Measurements from ENCODE around the gene SRRM2. TPM values are rescaled to one million over a fixed set of nuclear protein-coding genes. Genes with fewer than 3 reads are reported as not detected.

SRRM2 gene
- polyA plus RNA-seq, 3 donors = 19.0 to 1,186 (median 31.8) TPM

DNA sequence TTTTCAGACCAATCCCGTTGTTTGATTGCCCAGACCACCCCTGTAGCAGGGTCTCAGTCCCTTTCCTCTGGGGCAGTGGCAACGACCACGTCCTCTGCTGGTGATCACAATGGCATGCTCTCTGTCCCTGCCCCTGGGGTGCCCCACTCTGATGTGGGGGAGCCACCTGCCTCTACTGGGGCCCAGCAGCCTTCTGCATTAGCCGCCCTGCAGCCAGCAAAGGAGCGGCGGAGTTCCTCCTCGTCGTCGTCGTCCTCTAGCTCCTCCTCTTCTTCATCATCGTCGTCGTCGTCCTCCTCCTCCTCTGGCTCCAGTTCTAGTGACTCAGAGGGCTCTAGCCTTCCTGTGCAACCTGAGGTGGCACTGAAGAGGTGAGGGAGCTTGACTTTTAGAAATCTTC, 15.5 kb downstream of the SRRM2 start:
- TF ChIP-seq, protein P1, sequence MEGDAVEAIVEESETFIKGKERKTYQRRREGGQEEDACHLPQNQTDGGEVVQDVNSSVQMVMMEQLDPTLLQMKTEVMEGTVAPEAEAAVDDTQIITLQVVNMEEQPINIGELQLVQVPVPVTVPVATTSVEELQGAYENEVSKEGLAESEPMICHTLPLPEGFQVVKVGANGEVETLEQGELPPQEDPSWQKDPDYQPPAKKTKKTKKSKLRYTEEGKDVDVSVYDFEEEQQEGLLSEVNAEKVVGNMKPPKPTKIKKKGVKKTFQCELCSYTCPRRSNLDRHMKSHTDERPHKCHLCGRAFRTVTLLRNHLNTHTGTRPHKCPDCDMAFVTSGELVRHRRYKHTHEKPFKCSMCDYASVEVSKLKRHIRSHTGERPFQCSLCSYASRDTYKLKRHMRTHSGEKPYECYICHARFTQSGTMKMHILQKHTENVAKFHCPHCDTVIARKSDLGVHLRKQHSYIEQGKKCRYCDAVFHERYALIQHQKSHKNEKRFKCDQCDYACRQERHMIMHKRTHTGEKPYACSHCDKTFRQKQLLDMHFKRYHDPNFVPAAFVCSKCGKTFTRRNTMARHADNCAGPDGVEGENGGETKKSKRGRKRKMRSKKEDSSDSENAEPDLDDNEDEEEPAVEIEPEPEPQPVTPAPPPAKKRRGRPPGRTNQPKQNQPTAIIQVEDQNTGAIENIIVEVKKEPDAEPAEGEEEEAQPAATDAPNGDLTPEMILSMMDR (IDR thresholded peaks at IDR 0.05) = no peak
- H3K4me3 ChIP-seq (replicated peaks in 1 of 3; ENCODE audit: low read depth in 2 of 3, low read length in 3 of 3) = no peak overlapping the region
- no peak overlapping the region for H3K4me3 Mint-ChIP-seq
- no peaks in the 10 kb centered on the region for H3K27me3 ChIP-seq (ENCODE audit: control insufficient read depth in 2 of 2, insufficient read depth in 2 of 2, low read length in 2 of 2)
- H3K9me3 ChIP-seq (replicated peaks in 1 of 2; ENCODE audit: control insufficient read depth in 1 of 2, insufficient read depth in 1 of 2, low read length in 2 of 2) = no peaks in the 10 kb centered on the region
- intact Hi-C loops (cut with micrococcal nuclease) = no loop called here
- no peak overlapping the region for H2AFZ ChIP-seq (ENCODE audit: insufficient read depth, low read depth, low read length, poor library complexity, severe bottlenecking)
- peak overlapping the region in 2 of 7 donors; percentile 21 to 51 for H3K27ac Mint-ChIP-seq
- no peak overlapping the region for H3K4me2 ChIP-seq (replicated peaks; ENCODE audit: extremely low read depth, low read length, poor library complexity, severe bottlenecking)
- no peaks in the 10 kb centered on the region for H3K4me1 ChIP-seq (ENCODE audit: control insufficient read depth in 1 of 2, insufficient read depth in 2 of 2, low read length in 2 of 2)
- H3K27ac ChIP-seq (ENCODE audit: low read depth in 1 of 2, low read length in 2 of 2) = peak overlapping the region in 1 of 2 donors; percentile 26
- peaks cover 59% of the 10 kb centered on the region for H3K79me2 ChIP-seq (ENCODE audit: insufficient read depth, low read length)
- 89% methylated on average over 10 of the region's 14 CpGs for WGBS (ENCODE audit: insufficient coverage)
- H4K20me1 ChIP-seq (ENCODE audit: insufficient read depth, low read length) = peaks cover 100% of the 10 kb centered on the region
- H3K36me3 ChIP-seq (replicated peaks in 1 of 2; ENCODE audit: control insufficient read depth in 1 of 2, insufficient read depth in 2 of 2, low read length in 2 of 2) = peaks cover 99 to 100% of the 10 kb centered on the region in 2 donors
- peaks cover 4% of the 10 kb centered on the region for H3K4me1 Mint-ChIP-seq
- H3K27me3 Mint-ChIP-seq (ENCODE audit: low read depth in 3 of 3) = peaks cover 0 to 4% (median 0%) of the 10 kb centered on the region in 3 donors
- peaks cover 93 to 100% of the 10 kb centered on the region in 2 donors for H3K36me3 Mint-ChIP-seq
- H3K9me3 Mint-ChIP-seq = peaks cover 0 to 1% (median 0%) of the 10 kb centered on the region in 7 donors
- no peak overlapping the region for H3K9ac ChIP-seq (ENCODE audit: insufficient read depth, low read length, poor library complexity, severe bottlenecking)
- DNase-seq = no peak

DNA sequence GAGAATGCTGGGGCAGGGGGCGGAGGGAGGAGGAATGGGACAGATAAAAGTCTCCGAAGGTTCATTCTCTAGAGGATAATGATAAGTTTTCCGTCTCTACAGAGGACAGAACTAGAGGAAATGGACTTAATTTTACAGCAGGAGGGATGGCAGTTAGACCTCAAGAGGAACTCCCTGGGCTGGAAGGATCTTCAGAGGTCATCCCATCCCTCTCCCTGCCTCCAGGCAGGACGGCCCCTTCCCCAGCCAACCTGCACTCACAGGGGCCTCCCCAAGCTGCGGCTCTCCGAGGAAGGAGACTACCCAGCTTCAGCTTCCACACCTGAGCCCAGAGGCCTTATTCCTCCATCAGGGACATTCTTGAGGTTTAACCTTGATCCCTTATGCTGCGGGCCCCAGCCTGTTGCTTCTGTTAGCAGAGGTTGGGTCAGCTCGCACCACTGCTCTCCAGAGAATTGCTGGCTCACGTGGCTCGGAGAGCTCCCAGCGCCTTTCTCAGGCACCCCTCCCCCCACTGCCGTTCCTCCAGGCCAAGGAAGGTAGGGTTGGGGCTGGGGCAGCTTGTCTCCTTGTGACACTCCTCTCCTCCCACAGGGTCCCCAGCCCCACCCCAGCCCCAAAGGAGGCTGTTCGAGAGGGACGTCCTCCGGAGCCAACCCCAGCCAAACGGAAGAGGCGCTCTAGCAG, 16.1 kb downstream of the SRRM2 start:
- no peaks in the 10 kb centered on the region for H3K4me1 ChIP-seq (ENCODE audit: control insufficient read depth in 1 of 2, insufficient read depth in 2 of 2, low read length in 2 of 2)
- Mint-ChIP-seq H3K4me1 (peaks cover 6% of the 10 kb centered on the region), H3K9me3 (peaks cover 0 to 1% (median 0%) of the 10 kb centered on the region in 7 donors), H3K27me3 (ENCODE audit: low read depth in 3 of 3) (peaks cover 0 to 4% (median 0%) of the 10 kb centered on the region in 3 donors), H3K4me3 (no peak overlapping the region), H3K27ac (peak overlapping the region in 4 of 7 donors; percentile 20 to 74 (median 54)), H3K36me3 (peaks cover 93 to 100% of the 10 kb centered on the region in 2 donors)
- H3K4me3 ChIP-seq (replicated peaks in 1 of 3; ENCODE audit: low read depth in 2 of 3, low read length in 3 of 3) = no peak overlapping the region
- H4K20me1 ChIP-seq (ENCODE audit: insufficient read depth, low read length) = peaks cover 100% of the 10 kb centered on the region
- intact Hi-C loops (cut with micrococcal nuclease) = no loop called here
- TF ChIP-seq, protein P1 (IDR thresholded peaks at IDR 0.05) = no peak
- H3K4me2 ChIP-seq (replicated peaks; ENCODE audit: extremely low read depth, low read length, poor library complexity, severe bottlenecking) = no peak overlapping the region
- no peak for DNase-seq
- 92% methylated on average over 10 of the region's 17 CpGs for WGBS (ENCODE audit: insufficient coverage)
- no peak overlapping the region for H2AFZ ChIP-seq (ENCODE audit: insufficient read depth, low read depth, low read length, poor library complexity, severe bottlenecking)
- H3K79me2 ChIP-seq (ENCODE audit: insufficient read depth, low read length) = peaks cover 53% of the 10 kb centered on the region
- H3K9ac ChIP-seq (ENCODE audit: insufficient read depth, low read length, poor library complexity, severe bottlenecking) = no peak overlapping the region
- H3K27me3 ChIP-seq (ENCODE audit: control insufficient read depth in 2 of 2, insufficient read depth in 2 of 2, low read length in 2 of 2) = no peaks in the 10 kb centered on the region
- peaks cover 95 to 100% of the 10 kb centered on the region in 2 donors for H3K36me3 ChIP-seq (replicated peaks in 1 of 2; ENCODE audit: control insufficient read depth in 1 of 2, insufficient read depth in 2 of 2, low read length in 2 of 2)
- H3K27ac ChIP-seq (ENCODE audit: low read depth in 1 of 2, low read length in 2 of 2) = peak overlapping the region in 1 of 2 donors; percentile 27
- no peaks in the 10 kb centered on the region for H3K9me3 ChIP-seq (replicated peaks in 1 of 2; ENCODE audit: control insufficient read depth in 1 of 2, insufficient read depth in 1 of 2, low read length in 2 of 2)

All from CD14-positive monocyte (primary cell).